Measurements from ENCODE around the gene ECT2L. TPM values are rescaled to one million over a fixed set of nuclear protein-coding genes. Genes with fewer than 3 reads are reported as not detected.

Gene ECT2L
- total and polyA plus RNA-seq, 8 donors: 0.63 to 3.3 (median 1.8) TPM; not detected in 1

DNA sequence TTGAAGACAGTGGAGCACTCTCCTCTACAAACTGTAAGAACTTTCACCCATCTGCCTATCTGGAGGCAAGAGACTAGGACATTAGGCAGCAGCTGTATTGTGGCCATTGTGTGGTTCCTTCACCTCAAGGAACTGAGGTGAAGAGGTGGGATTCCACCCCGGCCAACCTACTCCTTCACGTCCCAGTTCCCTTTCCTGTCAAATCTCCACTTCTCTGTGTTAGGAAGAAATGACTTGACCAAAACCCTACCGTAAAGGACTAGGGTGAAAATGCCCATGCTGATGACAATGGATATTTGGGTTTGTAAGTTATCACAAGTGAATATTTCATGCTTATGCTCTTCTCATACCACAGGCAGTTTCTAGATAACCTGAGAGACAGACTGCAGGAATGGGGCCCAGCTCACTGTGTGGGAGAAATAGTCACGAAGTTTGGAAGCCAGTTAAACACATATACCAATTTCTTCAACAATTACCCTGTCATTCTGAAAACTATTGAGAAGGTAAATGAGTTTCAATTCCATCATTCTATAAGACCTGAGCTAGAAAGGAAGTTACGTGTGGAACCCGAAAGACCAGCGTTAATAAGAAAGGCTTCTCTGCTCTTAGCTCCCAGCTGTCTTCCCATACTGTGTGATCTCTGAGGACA lies 86.6 kb downstream of the ECT2L start:
- TF ChIP-seq, protein P1, sequence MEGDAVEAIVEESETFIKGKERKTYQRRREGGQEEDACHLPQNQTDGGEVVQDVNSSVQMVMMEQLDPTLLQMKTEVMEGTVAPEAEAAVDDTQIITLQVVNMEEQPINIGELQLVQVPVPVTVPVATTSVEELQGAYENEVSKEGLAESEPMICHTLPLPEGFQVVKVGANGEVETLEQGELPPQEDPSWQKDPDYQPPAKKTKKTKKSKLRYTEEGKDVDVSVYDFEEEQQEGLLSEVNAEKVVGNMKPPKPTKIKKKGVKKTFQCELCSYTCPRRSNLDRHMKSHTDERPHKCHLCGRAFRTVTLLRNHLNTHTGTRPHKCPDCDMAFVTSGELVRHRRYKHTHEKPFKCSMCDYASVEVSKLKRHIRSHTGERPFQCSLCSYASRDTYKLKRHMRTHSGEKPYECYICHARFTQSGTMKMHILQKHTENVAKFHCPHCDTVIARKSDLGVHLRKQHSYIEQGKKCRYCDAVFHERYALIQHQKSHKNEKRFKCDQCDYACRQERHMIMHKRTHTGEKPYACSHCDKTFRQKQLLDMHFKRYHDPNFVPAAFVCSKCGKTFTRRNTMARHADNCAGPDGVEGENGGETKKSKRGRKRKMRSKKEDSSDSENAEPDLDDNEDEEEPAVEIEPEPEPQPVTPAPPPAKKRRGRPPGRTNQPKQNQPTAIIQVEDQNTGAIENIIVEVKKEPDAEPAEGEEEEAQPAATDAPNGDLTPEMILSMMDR (IDR thresholded peaks at IDR 0.05): no peak
- Histone ChIP-seq H3K9me3 (no peaks in the 10 kb centered on the region), H3K4me3 (no peak overlapping the region), H3K36me3 (no peaks in the 10 kb centered on the region), H3K4me1 (no peaks in the 10 kb centered on the region), H3K27ac (no peak overlapping the region), H3K27me3 (no peaks in the 10 kb centered on the region)
- no peak for ATAC-seq
- intact Hi-C loops (cut with DNase I): no loop called here
- no peak for DNase-seq

DNA sequence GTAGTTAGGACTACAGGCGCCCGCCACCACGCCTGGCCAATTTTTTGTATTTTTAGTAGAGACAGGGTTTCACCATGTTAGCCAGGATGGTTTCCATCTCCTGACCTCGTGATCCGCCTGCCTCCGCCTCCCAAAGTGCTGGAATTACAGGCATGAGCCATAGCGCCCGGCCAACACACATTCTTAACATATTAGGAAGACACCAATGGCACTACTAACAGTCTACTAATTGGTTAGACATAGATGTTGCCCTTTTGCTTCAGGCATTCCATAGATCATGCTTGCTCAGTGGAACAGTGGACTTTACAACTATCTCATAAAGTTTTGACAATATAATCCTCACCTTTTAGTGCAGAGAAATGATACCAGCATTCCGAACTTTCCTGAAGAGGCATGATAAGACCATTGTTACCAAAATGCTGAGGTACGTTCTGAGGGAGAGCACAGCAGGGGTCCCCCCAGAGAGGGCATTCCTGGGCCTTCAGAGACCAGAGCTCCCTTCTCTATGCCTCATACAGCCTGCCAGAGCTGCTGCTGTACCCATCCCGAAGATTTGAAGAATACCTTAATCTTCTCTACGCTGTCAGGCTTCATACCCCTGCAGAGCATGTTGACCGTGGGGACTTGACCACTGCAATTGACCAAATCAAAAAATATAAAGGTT lies 89.4 kb downstream of the ECT2L start:
- DNase-seq (no peak), ATAC-seq (no peak)
- no peak overlapping the region for H3K27ac ChIP-seq
- TF ChIP-seq, protein P1 (IDR thresholded peaks at IDR 0.05): no peak
- H3K9me3 ChIP-seq: no peaks in the 10 kb centered on the region
- no peaks in the 10 kb centered on the region for H3K27me3 ChIP-seq
- intact Hi-C loops (cut with DNase I): no loop called here
- H3K4me1 ChIP-seq: no peaks in the 10 kb centered on the region
- no peaks in the 10 kb centered on the region for H3K36me3 ChIP-seq
- H3K4me3 ChIP-seq: no peak overlapping the region

DNA sequence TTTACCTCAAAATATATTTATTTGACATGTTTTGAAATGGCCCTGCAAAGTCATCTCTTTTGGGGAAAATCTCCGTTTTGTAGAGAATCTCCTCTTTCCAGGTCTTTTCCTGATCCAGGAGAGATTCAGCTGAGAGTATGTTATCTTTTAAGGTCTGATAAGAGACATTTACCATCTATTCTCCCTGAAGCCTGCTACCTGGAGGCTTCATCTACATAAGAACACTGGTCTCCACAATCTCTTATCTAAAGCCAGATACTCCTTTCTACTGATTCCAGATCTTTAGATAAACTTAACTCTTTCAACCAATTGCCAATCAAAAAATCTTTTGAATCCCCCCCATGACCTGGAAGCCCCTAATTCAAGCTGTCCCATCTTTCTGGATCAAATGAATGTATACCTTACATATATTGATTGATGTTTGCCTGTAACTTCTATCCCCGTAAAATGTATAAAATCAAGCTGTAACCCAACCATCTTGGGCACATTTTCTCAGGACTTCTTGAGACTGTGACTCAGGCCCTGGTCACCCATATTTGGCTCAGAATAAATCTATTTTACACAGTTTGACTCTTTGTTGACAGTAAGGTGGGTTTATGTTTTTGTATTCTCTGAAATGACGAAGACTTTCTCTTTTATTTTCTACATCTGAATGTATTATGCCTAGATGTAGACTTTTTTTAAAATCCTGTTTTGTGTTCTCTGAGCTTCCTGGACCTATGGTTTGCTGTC lies 95.5 kb downstream of the ECT2L start:
- Histone ChIP-seq H3K27ac (no peak overlapping the region), H3K36me3 (no peaks in the 10 kb centered on the region), H3K4me1 (no peaks in the 10 kb centered on the region), H3K27me3 (no peaks in the 10 kb centered on the region), H3K9me3 (no peaks in the 10 kb centered on the region), H3K4me3 (no peak overlapping the region)
- DNase-seq: no peak
- TF ChIP-seq, protein P1 (IDR thresholded peaks at IDR 0.05): no peak
- ATAC-seq: no peak
- intact Hi-C loops (cut with DNase I): no loop called here

DNA sequence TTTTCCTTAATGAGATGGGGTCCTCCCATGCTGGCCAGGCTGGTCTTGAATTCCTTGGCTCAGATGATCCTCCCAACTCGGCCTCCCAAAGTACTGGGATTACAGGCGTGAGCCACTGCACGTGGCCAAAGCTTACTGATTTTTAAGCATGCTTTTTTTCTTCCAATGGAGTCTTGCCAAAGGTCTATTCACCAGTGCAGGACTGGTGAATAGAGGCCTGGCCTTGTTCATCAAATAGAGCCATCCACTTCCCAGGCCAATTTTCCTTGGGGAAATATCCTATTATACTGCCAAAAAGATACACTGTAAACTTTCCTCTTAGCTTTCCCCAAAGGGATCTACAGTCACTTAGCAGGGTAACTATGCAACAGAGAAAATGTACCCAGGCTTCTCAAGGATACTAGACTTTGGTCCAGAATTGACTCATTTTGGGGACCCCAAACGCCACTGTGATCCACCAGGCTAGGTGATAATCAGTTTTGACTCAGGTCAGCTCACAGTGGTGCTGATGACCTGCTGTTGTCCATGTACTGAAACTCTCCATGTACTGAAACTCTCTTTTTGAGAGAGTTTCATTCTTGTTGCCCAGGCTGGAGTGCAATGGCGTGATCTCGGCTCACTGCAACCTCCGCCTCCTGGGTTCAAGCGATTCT lies 100.3 kb downstream of the ECT2L start:
- no peaks in the 10 kb centered on the region for H3K27me3 ChIP-seq
- H3K27ac ChIP-seq: no peak overlapping the region
- peaks cover 0 to 21% of the 10 kb centered on the region in 2 donors for H3K36me3 ChIP-seq
- H3K9me3 ChIP-seq: no peaks in the 10 kb centered on the region
- TF ChIP-seq, protein P1 (IDR thresholded peaks at IDR 0.05): no peak
- DNase-seq (no peak), ATAC-seq (no peak)
- no peaks in the 10 kb centered on the region for H3K4me1 ChIP-seq
- intact Hi-C loops (cut with DNase I): no loop called here
- no peak overlapping the region for H3K4me3 ChIP-seq

DNA sequence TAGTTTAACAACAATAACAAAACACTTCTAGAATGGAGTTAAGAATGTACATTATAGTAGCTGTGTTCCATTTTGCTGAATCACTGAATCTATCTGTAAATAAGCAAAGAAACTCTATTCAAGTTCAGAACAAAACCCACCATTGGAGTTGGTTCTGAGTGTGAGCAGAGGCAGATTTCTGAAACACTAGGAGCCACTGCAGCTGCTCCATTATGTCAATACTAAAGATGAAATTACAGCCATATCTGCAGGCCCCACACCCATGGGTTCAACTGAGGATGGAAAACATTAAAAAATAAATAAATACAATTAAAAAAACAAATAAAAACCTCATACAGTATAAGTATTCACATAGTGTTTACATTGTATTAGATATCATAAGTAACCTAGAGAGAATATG lies 101.1 kb downstream of the ECT2L start:
- ATAC-seq (no peak), DNase-seq (no peak)
- Histone ChIP-seq H3K27ac (no peak overlapping the region), H3K36me3 (peaks cover 0 to 29% of the 10 kb centered on the region in 2 donors), H3K4me3 (no peak overlapping the region), H3K27me3 (no peaks in the 10 kb centered on the region), H3K4me1 (no peaks in the 10 kb centered on the region), H3K9me3 (no peaks in the 10 kb centered on the region)
- TF ChIP-seq, protein P1 (IDR thresholded peaks at IDR 0.05): no peak
- intact Hi-C loops (cut with DNase I): no loop called here

All from left lung (tissue), 10 donors.